ENCODE measurements around the gene LTF.
"Not testable (repeated sequence)": the region's sequence is repeated elsewhere in the genome, so short reads cannot be mapped to it uniquely, and the experiment has no call there.

LTF gene

GRCh38 chr3:46464326-46465195 is at the start of gene LTF:
Gene LTF, minus strand, starts transcription at chr3:46464905. Its CDS starts 38 bp downstream, at chr3:46464867.
- no peak for DNase-seq

- no peak for DNase-seq
These were observed 47.6 kb upstream of the LTF start for GRCh38 chr3:46512191-46512749.

- DNase-seq = no peak
These were observed 45.0 kb upstream of the LTF start for GRCh38 chr3:46509661-46510187.

- DNase-seq = no peak
These were observed 44.3 kb upstream of the LTF start for GRCh38 chr3:46508850-46509591.

GRCh38 chr3:46506526-46506925 is 41.8 kb upstream of the LTF start:
- DNase-seq = no peak

- DNase-seq = no peak
These were observed 41.2 kb upstream of the LTF start for GRCh38 chr3:46505953-46506352.

GRCh38 chr3:46504789-46505188 is 40.1 kb upstream of the LTF start:
- no peak for DNase-seq

GRCh38 chr3:46503200-46503874 is 38.6 kb upstream of the LTF start:
- DNase-seq = no peak

- DNase-seq = no peak
These were observed 37.0 kb upstream of the LTF start for GRCh38 chr3:46501702-46502101.

- no peak for DNase-seq
These were observed 36.2 kb upstream of the LTF start for GRCh38 chr3:46500656-46501635.

- DNase-seq = no peak
These were observed 34.3 kb upstream of the LTF start for GRCh38 chr3:46498916-46499519.

- no peak for DNase-seq
These were observed 33.0 kb upstream of the LTF start, which contains the start of gene RTP3 for GRCh38 chr3:46497556-46498265. Gene RTP3, plus strand, starts transcription at chr3:46497976. Its CDS starts 87 bp downstream, at chr3:46498063.

GRCh38 chr3:46496746-46497555 is 32.2 kb upstream of the LTF start:
- peak in 1 of 2 donors; percentile 19 for DNase-seq

GRCh38 chr3:46495901-46496456 is 31.3 kb upstream of the LTF start:
- no peak for DNase-seq

- DNase-seq = not testable (repeated sequence)
These were observed 29.8 kb upstream of the LTF start for GRCh38 chr3:46494491-46494890.

- no peak for DNase-seq
These were observed 28.3 kb upstream of the LTF start for GRCh38 chr3:46492890-46493547.

- no peak for DNase-seq
These were observed 26.7 kb upstream of the LTF start for GRCh38 chr3:46491089-46492070.

Data from bone marrow (tissue), 2 donors.